Measurements from ENCODE around the gene DEUP1.

- no peak for TF ChIP-seq CTCF (IDR thresholded peaks at IDR 0.05)
- TF ChIP-seq EZH2 (IDR thresholded peaks at IDR 0.05; ENCODE audit: borderline replicate concordance, insufficient read depth, low read depth, low read length, poor library complexity, severe bottlenecking) = no peak
Measured at GRCh38 chr11:93350835-93351234, 20.3 kb downstream of the DEUP1 start.
